Stimulated activated CD4-positive, alpha-beta T cell treated with anti-CD3 and anti-CD28 coated beads, Interleukin-4, amount 100 ng/mL, for 48 hours (primary cell): ENCODE measurements around the gene C4orf36.

Experiments
- DNase-seq, 2 donors: peaks; one replicate each; pipeline ENCODE4 v3.0.0-alpha.2; 2020; ENCODE audit warnings: low read depth in 2 of 2

The C4orf36 gene

GRCh38 chr4:86857341-86858052, 34.7 kb downstream of the C4orf36 start:
- no peak for DNase-seq

GRCh38 chr4:86856896-86857295, 35.3 kb downstream of the C4orf36 start:
- no peak for DNase-seq

GRCh38 chr4:86855572-86855971, 36.6 kb downstream of the C4orf36 start:
- no peak for DNase-seq

GRCh38 chr4:86853209-86853608, 39.0 kb downstream of the C4orf36 start:
- DNase-seq = no peak

- no peak for DNase-seq
Observed at GRCh38 chr4:86848732-86849619, 43.2 kb downstream of the C4orf36 start, which contains the start of gene SLC10A6. TSS of gene SLC10A6 (minus strand) at chr4:86849384. CDS start at chr4:86849115, 269 bp downstream.

- DNase-seq = no peak
Observed at GRCh38 chr4:86848136-86848535, 44.1 kb downstream of the C4orf36 start.

- DNase-seq = no peak
Observed at GRCh38 chr4:86847571-86847970, 44.7 kb downstream of the C4orf36 start.

GRCh38 chr4:86846921-86847320, 45.3 kb downstream of the C4orf36 start:
- DNase-seq = no peak

GRCh38 chr4:86845593-86845992, 46.6 kb downstream of the C4orf36 start:
- DNase-seq = no peak

- no peak for DNase-seq
Observed at GRCh38 chr4:86841309-86841708, 50.9 kb downstream of the C4orf36 start.

- no peak for DNase-seq
Observed at GRCh38 chr4:86840858-86841257, 51.4 kb downstream of the C4orf36 start.

- DNase-seq = no peak
Observed at GRCh38 chr4:86837691-86838503, 54.3 kb downstream of the C4orf36 start.

GRCh38 chr4:86835677-86836076, 56.5 kb downstream of the C4orf36 start:
- DNase-seq = no peak

GRCh38 chr4:86834901-86835300, 57.3 kb downstream of the C4orf36 start:
- DNase-seq = no peak

GRCh38 chr4:86833615-86834014, 58.6 kb downstream of the C4orf36 start:
- DNase-seq = no peak

GRCh38 chr4:86831262-86832130, 60.7 kb downstream of the C4orf36 start:
- no peak for DNase-seq
